Purkinje cell (primary cell): ENCODE measurements around the gene ELK4. TPM values are rescaled to one million over a fixed set of nuclear protein-coding genes. Genes with fewer than 3 reads are reported as not detected.

Experiments used
- polyA plus RNA-seq: library from polyadenylated mRNA; unstranded; fragments of >200 nt; fragmentation: Nextera tagmentation; gene quantifications from 2 replicates; pipeline ENCODE4 v1.2.1, GENCODE V29; 2014

Gene ELK4, protein sequence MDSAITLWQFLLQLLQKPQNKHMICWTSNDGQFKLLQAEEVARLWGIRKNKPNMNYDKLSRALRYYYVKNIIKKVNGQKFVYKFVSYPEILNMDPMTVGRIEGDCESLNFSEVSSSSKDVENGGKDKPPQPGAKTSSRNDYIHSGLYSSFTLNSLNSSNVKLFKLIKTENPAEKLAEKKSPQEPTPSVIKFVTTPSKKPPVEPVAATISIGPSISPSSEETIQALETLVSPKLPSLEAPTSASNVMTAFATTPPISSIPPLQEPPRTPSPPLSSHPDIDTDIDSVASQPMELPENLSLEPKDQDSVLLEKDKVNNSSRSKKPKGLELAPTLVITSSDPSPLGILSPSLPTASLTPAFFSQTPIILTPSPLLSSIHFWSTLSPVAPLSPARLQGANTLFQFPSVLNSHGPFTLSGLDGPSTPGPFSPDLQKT
- polyA plus RNA-seq, result 2.8 and 3.6 TPM in 2 replicates

DNA sequence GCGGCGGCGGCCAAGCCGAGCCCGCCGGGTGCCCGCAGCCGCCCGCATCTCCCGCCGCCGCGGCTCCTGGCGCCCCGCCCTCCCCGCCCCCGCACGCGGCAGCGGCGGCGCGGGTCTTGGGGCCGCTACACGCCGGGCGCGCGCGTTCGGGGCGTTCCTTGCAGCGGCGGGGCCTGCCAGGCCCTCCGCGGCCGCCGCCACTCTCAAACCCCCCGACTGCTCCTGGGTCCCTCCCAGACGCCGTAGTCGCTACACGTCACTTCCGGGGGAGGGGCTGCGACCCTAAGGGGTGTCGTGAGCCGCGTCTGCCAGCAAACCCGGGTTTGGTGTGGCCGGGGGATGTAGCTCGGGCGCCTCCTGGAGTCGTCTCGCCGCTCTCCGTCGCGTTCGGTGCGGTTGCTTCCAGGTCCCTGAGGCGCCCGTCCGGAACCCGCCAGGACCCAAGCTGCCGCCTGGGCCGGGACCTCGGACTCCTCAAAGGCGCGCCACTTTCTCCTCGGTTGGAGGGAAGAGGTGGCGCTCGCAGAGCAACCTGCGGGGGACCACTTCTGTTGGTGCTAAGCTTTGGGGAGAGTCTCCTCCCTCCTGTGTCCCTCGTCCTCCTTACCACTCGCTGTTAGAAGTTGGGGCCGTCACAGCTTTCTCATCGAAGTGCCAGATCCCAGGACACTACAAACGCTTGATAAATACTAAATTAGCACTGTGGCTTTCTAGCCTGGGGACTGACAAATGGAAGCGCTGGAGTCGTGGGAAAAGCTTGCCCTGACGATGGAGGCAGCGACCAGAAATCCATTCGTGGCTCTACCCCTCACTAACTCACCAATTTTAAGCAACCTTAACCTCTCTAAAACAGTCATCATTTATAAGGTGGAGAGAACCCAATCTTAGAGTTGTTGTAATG is at the start of gene ELK4:
Gene ELK4, minus strand, starts transcription at position 244 of the 901 bp plus-strand sequence. CDS start 8,129 bp downstream, outside the sequence.

DNA sequence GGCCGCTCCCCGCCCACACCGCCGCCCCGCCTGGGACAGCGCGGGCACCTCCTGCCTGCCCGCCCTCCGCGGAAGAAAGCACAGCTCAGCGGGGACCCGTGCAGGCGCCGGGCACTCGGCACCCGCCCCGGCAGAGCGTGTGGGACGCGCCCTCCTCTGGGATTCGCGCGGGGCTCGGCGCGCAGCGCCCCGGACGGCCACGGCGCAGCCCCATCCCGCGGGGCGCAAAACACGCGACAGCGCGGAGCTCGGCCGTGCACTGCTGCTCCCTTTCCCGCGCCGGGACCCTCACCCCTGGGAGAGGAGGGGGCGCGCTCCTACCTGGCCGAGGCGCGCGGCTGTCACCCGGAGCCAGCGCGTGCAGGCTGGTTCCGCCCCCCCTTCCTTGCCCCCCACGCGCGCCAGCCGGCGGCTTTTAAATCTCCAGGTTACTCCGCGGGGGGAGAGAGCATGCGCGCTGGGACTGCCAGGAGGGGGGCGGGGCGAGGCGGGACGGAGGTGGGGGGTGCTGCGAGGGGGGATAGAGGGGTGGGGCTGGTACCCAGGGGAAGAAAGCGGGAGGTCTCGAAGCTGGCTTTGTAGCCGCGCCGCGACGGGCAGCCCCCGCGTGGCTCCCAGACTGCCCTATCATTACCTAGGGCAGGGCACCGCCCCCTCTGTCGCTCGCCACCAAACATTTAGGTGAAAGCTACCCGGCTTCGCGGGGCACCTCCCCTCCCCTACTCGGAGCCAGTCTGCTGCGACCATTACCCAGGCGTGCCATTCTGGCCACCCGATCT is 48.5 kb upstream of the ELK4 start, which contains the start of gene SLC45A3:
Gene SLC45A3, minus strand, starts transcription at position 437 of the 779 bp plus-strand sequence. CDS start 15,853 bp downstream, outside the sequence.

Other genes with a start within 250 kb of the ELK4 start
- not detected in 2 replicates for gene LEMD1, start 210.0 kb downstream of the ELK4 start, polyA plus RNA-seq
- 0.38 TPM in 1 of 2 replicates, not detected in the other for gene BLACAT1, start 176.0 kb downstream of the ELK4 start, polyA plus RNA-seq
- 0.85 TPM in 1 of 2 replicates, not detected in the other for gene CDK18, start 127.3 kb downstream of the ELK4 start, polyA plus RNA-seq
- gene SLC45A3, start 48.5 kb upstream of the ELK4 start, polyA plus RNA-seq, result not detected in 2 replicates
- 113 and 177 TPM in 2 replicates for gene NUCKS1, start 118.2 kb upstream of the ELK4 start, polyA plus RNA-seq
- gene RAB29, start 143.5 kb upstream of the ELK4 start, polyA plus RNA-seq, result 24.7 and 31.1 TPM in 2 replicates
- 20.4 and 28.1 TPM in 2 replicates for gene SLC41A1, start 181.2 kb upstream of the ELK4 start, polyA plus RNA-seq
- 0.50 and 4.9 TPM in 2 replicates for gene PM20D1, start 218.1 kb upstream of the ELK4 start, polyA plus RNA-seq